Panc1 (cell line): ENCODE data around the gene PRPF19.

Experiments used
- CTCF ChIP-seq: fragments of 450-650 bp; IDR thresholded peaks from 2 replicates; pipeline ENCODE4 v1.5.1; 2017; ENCODE audit warnings: mild to moderate bottlenecking
- POLR2AphosphoS5 ChIP-seq: IDR thresholded peaks from 2 replicates; pipeline ENCODE4 v1.6.1; 2012; ENCODE audit warnings: mild to moderate bottlenecking, low read depth, low read length, moderate library complexity
- REST ChIP-seq, 2 experiments: IDR thresholded peaks; 2 replicates each; pipeline ENCODE4 v1.6.1; 2011 to 2012; ENCODE audit warnings: low read depth in 2 of 2, control low read depth in 1 of 2, low read length in 1 of 2, mild to moderate bottlenecking in 1 of 2, moderate library complexity in 1 of 2; ENCODE audit not compliant: insufficient read depth in 1 of 2
- SIN3A ChIP-seq: IDR thresholded peaks from 2 replicates; pipeline ENCODE4 v1.6.1; 2012; ENCODE audit warnings: low read depth, mild to moderate bottlenecking, low read length, moderate library complexity, borderline replicate concordance; ENCODE audit not compliant: insufficient read depth
- TCF7L2 ChIP-seq: IDR thresholded peaks from 2 replicates; pipeline ENCODE4 v1.6.1; 2011; ENCODE audit warnings: mild to moderate bottlenecking, low read depth, low read length, inconsistent platforms

- no peak for TF ChIP-seq CTCF
- no peak for TF ChIP-seq POLR2AphosphoS5
- TF ChIP-seq SIN3A: 0 out of 2 replicates have a peak, but pooled peaks have one; percentile 21
- TF ChIP-seq REST (IDR thresholded peaks at IDR 0.05; ENCODE audit: insufficient read depth in 1 of 2, low read depth in 2 of 2, low read length in 1 of 2): no peak
- no peak for TF ChIP-seq TCF7L2
These were observed 63.5 kb downstream of the PRPF19 start for GRCh38 chr11:60842668-60843600.
